Activated T-cell treated with anti-CD3 and anti-CD28 coated beads for 4 hours (primary cell): ENCODE measurements around the gene SETD7.
"Not testable (repeated sequence)": the region's sequence is repeated elsewhere in the genome, so short reads cannot be mapped to it uniquely, and the experiment has no call there.

Experiments used
- DNase-seq: peaks from one replicate; pipeline ENCODE4 v3.0.0-alpha.2; 2020

SETD7 gene

GRCh38 chr4:139508581-139509237, 47.3 kb downstream of the SETD7 start:
- DNase-seq, result no peak

GRCh38 chr4:139506774-139507173, 49.2 kb downstream of the SETD7 start:
- DNase-seq, result no peak

GRCh38 chr4:139503622-139504166, 52.3 kb downstream of the SETD7 start:
- DNase-seq, result no peak

GRCh38 chr4:139501927-139502899, 53.8 kb downstream of the SETD7 start:
- DNase-seq, result no peak

GRCh38 chr4:139501527-139501926, 54.5 kb downstream of the SETD7 start:
- no peak for DNase-seq

GRCh38 chr4:139501117-139501516, 54.9 kb downstream of the SETD7 start:
- DNase-seq, result no peak

- DNase-seq, result no peak
Measured at GRCh38 chr4:139499186-139499585, 56.8 kb downstream of the SETD7 start.

GRCh38 chr4:139493176-139493575, 62.8 kb downstream of the SETD7 start:
- no peak for DNase-seq

- DNase-seq, result no peak
Measured at GRCh38 chr4:139492429-139492828, 63.6 kb downstream of the SETD7 start.

GRCh38 chr4:139489638-139490037, 66.4 kb downstream of the SETD7 start:
- no peak for DNase-seq

- no peak for DNase-seq
Measured at GRCh38 chr4:139488442-139488841, 67.6 kb downstream of the SETD7 start.

- no peak for DNase-seq
Measured at GRCh38 chr4:139484783-139485311, 71.2 kb downstream of the SETD7 start.

- DNase-seq, result no peak
Measured at GRCh38 chr4:139483000-139483399, 73.0 kb downstream of the SETD7 start.

- no peak for DNase-seq
Measured at GRCh38 chr4:139481465-139481864, 74.6 kb downstream of the SETD7 start.

GRCh38 chr4:139476363-139476762, 79.7 kb downstream of the SETD7 start:
- no peak for DNase-seq

GRCh38 chr4:139472852-139473251, 83.2 kb downstream of the SETD7 start:
- DNase-seq, result no peak

- no peak for DNase-seq
Measured at GRCh38 chr4:139470997-139471665, 84.9 kb downstream of the SETD7 start.

- no peak for DNase-seq
Measured at GRCh38 chr4:139470295-139470694, 85.7 kb downstream of the SETD7 start.

GRCh38 chr4:139469869-139470268, 86.2 kb downstream of the SETD7 start:
- DNase-seq, result no peak

- no peak for DNase-seq
Measured at GRCh38 chr4:139469216-139469615, 86.8 kb downstream of the SETD7 start.

GRCh38 chr4:139468756-139469155, 87.3 kb downstream of the SETD7 start:
- not testable (repeated sequence) for DNase-seq

- no peak for DNase-seq
Measured at GRCh38 chr4:139465922-139466321, 90.1 kb downstream of the SETD7 start.

GRCh38 chr4:139464512-139464911, 91.5 kb downstream of the SETD7 start:
- DNase-seq, result not testable (repeated sequence)
